Keratinocyte (primary cell): Measurements from ENCODE around the gene PFKFB4.

Experiments
- EZH2 ChIP-seq: IDR thresholded peaks from one replicate; pipeline ENCODE4 v1.6.1; 2012; ENCODE audit warnings: inconsistent platforms, mild to moderate bottlenecking, low read length, moderate library complexity
- TF ChIP-seq, protein P1 (sequence below), 3 experiments: IDR thresholded peaks in 1 of 3; conservative IDR thresholded peaks in 1 of 3; optimal IDR thresholded peaks in 1 of 3; 2 replicates in 2 of 3; 3 replicates in 1 of 3; pipeline versions ENCODE3 to v1.5.1; 2011; ENCODE audit warnings: low read length in 3 of 3, mild to moderate bottlenecking in 3 of 3, moderate library complexity in 2 of 3, control low read depth in 1 of 3, inconsistent platforms in 1 of 3; ENCODE audit not compliant: insufficient read depth in 2 of 3; ENCODE audit errors: extremely low read depth in 1 of 3

DNA sequence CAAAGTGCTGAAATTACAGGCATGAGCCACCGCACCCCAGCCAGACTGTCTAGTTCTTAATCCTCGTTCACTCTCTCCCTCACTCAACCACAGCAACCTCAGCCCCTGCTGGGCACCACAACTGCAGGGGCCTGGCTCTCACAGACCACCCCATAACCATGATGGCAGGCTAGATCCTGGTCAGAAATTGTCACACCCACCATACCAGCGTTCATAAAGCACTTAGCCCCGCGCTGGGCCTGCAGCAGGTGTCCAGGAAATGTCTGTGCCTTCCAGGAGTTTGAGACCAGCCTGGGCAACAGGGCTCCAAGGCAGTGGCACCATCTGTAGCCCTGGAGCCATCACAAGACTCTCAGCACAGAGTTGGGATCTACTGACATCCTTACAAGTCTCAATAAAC lies 54.5 kb downstream of the PFKFB4 start:
- TF ChIP-seq, protein P1, sequence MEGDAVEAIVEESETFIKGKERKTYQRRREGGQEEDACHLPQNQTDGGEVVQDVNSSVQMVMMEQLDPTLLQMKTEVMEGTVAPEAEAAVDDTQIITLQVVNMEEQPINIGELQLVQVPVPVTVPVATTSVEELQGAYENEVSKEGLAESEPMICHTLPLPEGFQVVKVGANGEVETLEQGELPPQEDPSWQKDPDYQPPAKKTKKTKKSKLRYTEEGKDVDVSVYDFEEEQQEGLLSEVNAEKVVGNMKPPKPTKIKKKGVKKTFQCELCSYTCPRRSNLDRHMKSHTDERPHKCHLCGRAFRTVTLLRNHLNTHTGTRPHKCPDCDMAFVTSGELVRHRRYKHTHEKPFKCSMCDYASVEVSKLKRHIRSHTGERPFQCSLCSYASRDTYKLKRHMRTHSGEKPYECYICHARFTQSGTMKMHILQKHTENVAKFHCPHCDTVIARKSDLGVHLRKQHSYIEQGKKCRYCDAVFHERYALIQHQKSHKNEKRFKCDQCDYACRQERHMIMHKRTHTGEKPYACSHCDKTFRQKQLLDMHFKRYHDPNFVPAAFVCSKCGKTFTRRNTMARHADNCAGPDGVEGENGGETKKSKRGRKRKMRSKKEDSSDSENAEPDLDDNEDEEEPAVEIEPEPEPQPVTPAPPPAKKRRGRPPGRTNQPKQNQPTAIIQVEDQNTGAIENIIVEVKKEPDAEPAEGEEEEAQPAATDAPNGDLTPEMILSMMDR (optimal IDR thresholded peaks at IDR 0.05 in 1 of 3, IDR thresholded peaks at IDR 0.05 in 1 of 3, conservative IDR thresholded peaks at IDR 0.05 in 1 of 3; ENCODE audit: extremely low read depth in 1 of 3, insufficient read depth in 2 of 3, low read length in 3 of 3): no peak
- no peak for TF ChIP-seq EZH2
